HT-29 (cell line): ENCODE measurements around the gene C1GALT1C1. TPM values are rescaled to one million over a fixed set of nuclear protein-coding genes. Genes with fewer than 3 reads are reported as not detected.

Experiments
- DNase-seq: peaks from one replicate; pipeline ENCODE4 v3.0.0-alpha.2; 2015; ENCODE audit warnings: low spot score
- total RNA-seq: library from RNA; depleted of rRNA; stranded (reverse); fragments of >200 nt; shearing (Covaris generic); gene quantifications from 2 replicates; pipeline ENCODE4 v1.2.3, GENCODE V29; 2014; rRNA removed

Gene C1GALT1C1
- total RNA-seq, 1 experiment from 2014 or later: 18.6 TPM

GRCh38 chrX:120585702-120586101 is 44.2 kb downstream of the C1GALT1C1 start:
- DNase-seq: no peak

Other genes with a start within 250 kb of the C1GALT1C1 start
- 16.1 and 21.8 TPM in 2 replicates for gene LAMP2, start 160.8 kb downstream of the C1GALT1C1 start, total RNA-seq
- gene CUL4B, start 69.1 kb downstream of the C1GALT1C1 start, total RNA-seq: 8.5 and 9.4 TPM in 2 replicates
- gene MCTS1, start 26.0 kb downstream of the C1GALT1C1 start, total RNA-seq: 20.1 and 24.4 TPM in 2 replicates
- gene CT47B1, start 245.8 kb upstream of the C1GALT1C1 start, total RNA-seq: not detected in 2 replicates